Bronchial epithelial cell (primary cell): Measurements from ENCODE around the gene SEMA7A. TPM values are rescaled to one million over a fixed set of nuclear protein-coding genes. Genes with fewer than 3 reads are reported as not detected.
A peak's percentile ranks its signal among the peaks of the same experiment; 100 is the strongest.

Source experiments
- DNase-seq: peaks from one replicate; pipeline ENCODE4 v3.0.0-alpha.2; 2010; ENCODE audit warnings: low read depth
- FAIRE-seq: peaks from 2 replicates; lab custom pipeline; 2011; peaks lifted over from hg19 to GRCh38; lab: Jason Lieb, UNC
- H3K27me3 ChIP-seq: 2 replicates; pipeline ENCODE4 v1.5.1; 2011; ENCODE audit warnings: low read length; ENCODE audit not compliant: control insufficient read depth, insufficient read depth
- H3K36me3 ChIP-seq: 2 replicates; pipeline ENCODE4 v1.5.1; 2011; ENCODE audit warnings: low read length; ENCODE audit not compliant: control insufficient read depth, insufficient read depth
- H3K4me3 ChIP-seq: 2 replicates; pipeline ENCODE4 v1.5.1; 2011; ENCODE audit warnings: mild to moderate bottlenecking, low read depth, low read length, control low read depth
- CTCF ChIP-seq: IDR thresholded peaks from 2 replicates; pipeline ENCODE4 v1.5.1; 2011; ENCODE audit warnings: mild to moderate bottlenecking, moderate library complexity, low read length, control low read depth, inconsistent platforms; ENCODE audit not compliant: insufficient read depth, severe bottlenecking
- total RNA-seq: library from RNA; depleted of rRNA; stranded (reverse); fragments of >200 nt; gene quantifications from 2 replicates; pipeline ENCODE4 v1.2.1, GENCODE V29; 2014

Gene SEMA7A
- total RNA-seq, 1 donor from 2014 or later = 5.3 TPM

- no peaks in the 10 kb centered on the region for H3K27me3 ChIP-seq
- no peak for TF ChIP-seq CTCF
- no peak for DNase-seq
- no peak for FAIRE-seq
- H3K4me3 ChIP-seq = no peak overlapping the region
- H3K36me3 ChIP-seq = peaks cover 11% of the 10 kb centered on the region
These were observed 15.3 kb upstream of the SEMA7A start for GRCh38 chr15:74449095-74449494.

GRCh38 chr15:74445816-74446763 is 12.3 kb upstream of the SEMA7A start:
- H3K36me3 ChIP-seq = peaks cover 8% of the 10 kb centered on the region
- TF ChIP-seq CTCF = no peak

GRCh38 chr15:74444106-74445062 is 10.6 kb upstream of the SEMA7A start:
- DNase-seq (no peak), FAIRE-seq (no peak)
- TF ChIP-seq CTCF = no peak
- Histone ChIP-seq H3K36me3 (peaks cover 6% of the 10 kb centered on the region), H3K27me3 (no peaks in the 10 kb centered on the region), H3K4me3 (no peak overlapping the region)

More at GRCh38 chr15:74445816-74446763, 12.3 kb upstream of the SEMA7A start:
- no peak for FAIRE-seq
- Histone ChIP-seq H3K4me3 (no peak overlapping the region), H3K27me3 (no peaks in the 10 kb centered on the region)
- DNase-seq = no peak

- peak; percentile 32 for FAIRE-seq
- TF ChIP-seq CTCF = no peak
- peaks cover 5% of the 10 kb centered on the region for H3K36me3 ChIP-seq
- H3K27me3 ChIP-seq = no peaks in the 10 kb centered on the region
- no peak overlapping the region for H3K4me3 ChIP-seq
- no peak for DNase-seq
These were observed 9.5 kb upstream of the SEMA7A start for GRCh38 chr15:74443100-74443909.

- H3K27me3 ChIP-seq = no peaks in the 10 kb centered on the region
- TF ChIP-seq CTCF = no peak
- no peak for FAIRE-seq
- DNase-seq = no peak
- no peak overlapping the region for H3K4me3 ChIP-seq
- H3K36me3 ChIP-seq = peaks cover 5% of the 10 kb centered on the region
These were observed 8.8 kb upstream of the SEMA7A start for GRCh38 chr15:74442604-74443003.
